C4-2B (cell line): Measurements from ENCODE around the gene TMCC3.

ENCODE experiments used
- CTCF ChIP-seq: fragments of 450-650 bp; conservative IDR thresholded peaks from 2 replicates; pipeline ENCODE4 v1.5.1; 2017; ENCODE audit warnings: mild to moderate bottlenecking
- ZFX ChIP-seq: fragments of 450-650 bp; IDR thresholded peaks from 2 replicates; pipeline ENCODE4 v1.6.1; 2017

DNA sequence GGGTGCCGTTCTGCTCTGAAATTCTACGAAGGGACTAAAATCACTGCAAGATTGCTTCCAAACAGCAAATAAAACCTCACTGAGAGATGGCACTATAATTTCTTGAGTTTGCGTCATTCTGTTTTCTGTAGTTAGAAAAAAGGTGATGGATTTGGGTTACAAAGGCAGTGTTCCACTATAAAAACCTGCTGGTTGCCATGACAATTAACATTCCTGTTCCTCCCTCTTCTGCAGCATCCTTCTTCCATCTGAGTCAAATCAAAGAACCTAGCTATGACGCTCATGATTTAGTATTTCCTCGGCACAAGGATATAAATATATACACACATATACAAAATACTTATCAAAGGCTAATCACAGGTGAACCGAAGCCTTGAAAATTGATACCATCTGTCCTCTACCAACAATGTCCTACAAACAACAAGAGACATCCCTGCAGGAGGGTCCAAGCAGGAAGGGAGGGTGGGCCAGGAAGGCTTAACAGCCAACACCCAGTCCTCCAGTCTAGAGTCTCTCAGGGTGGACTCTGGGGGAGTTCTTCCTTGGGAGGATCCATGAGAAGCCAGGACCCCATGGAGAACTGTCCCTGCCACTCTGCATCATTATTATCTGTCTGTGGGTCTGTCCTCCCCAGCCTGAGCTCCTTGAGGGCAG, 21.4 kb downstream of the TMCC3 start:
- TF ChIP-seq CTCF (no peak), ZFX (no peak)
